Natural killer cell (primary cell): ENCODE data around the gene AQR. TPM values are rescaled to one million over a fixed set of nuclear protein-coding genes. Genes with fewer than 3 reads are reported as not detected.

Source experiments
- ATAC-seq, 3 donors: fragments of 150-1000 bp in 2 of 3; fragments of 200-7000 bp in 1 of 3; cut with Tn5 transposase; 1 replicate in 1 of 3; 2 replicates in 2 of 3; pipeline ENCODE4 v1.10.0; 2021; ENCODE audit warnings: mild to moderate bottlenecking in 2 of 3, moderate library complexity in 2 of 3
- DNase-seq, 2 donors: peaks; one replicate each; pipeline versions ENCODE4 v3.0.0 to v3.0.0-alpha.2; 2013 to 2021; ENCODE audit warnings: mixed read lengths in 1 of 2
- H3K27ac ChIP-seq: one replicate; pipeline ENCODE4 v1.5.1; 2013; ENCODE audit warnings: mild to moderate bottlenecking, low read length
- H3K27me3 ChIP-seq: one replicate; pipeline ENCODE4 v1.6.1; 2013; ENCODE audit warnings: low read length; ENCODE audit not compliant: control insufficient read depth, insufficient read depth
- H3K36me3 ChIP-seq: one replicate; pipeline ENCODE4 v1.6.1; 2013; ENCODE audit warnings: low read length; ENCODE audit not compliant: control insufficient read depth, insufficient read depth
- H3K4me1 ChIP-seq: one replicate; pipeline ENCODE4 v1.6.1; 2013; ENCODE audit warnings: low read length; ENCODE audit not compliant: control insufficient read depth, insufficient read depth
- H3K4me3 ChIP-seq: one replicate; pipeline ENCODE4 v1.5.1; 2013; ENCODE audit warnings: low read length
- H3K9me3 ChIP-seq: one replicate; pipeline ENCODE4 v1.6.1; 2013; ENCODE audit warnings: low read length; ENCODE audit not compliant: control insufficient read depth, insufficient read depth
- H3K27ac Mint-ChIP-seq, 2 donors: one replicate each; pipeline ENCODE4 v1.8.0; 2022; ENCODE audit warnings: mild to moderate bottlenecking in 2 of 2, mixed read lengths in 2 of 2, moderate library complexity in 1 of 2
- H3K27me3 Mint-ChIP-seq, 2 donors: one replicate each; pipeline ENCODE4 v1.8.0; 2022; ENCODE audit warnings: low read depth in 2 of 2, mixed read lengths in 2 of 2
- H3K36me3 Mint-ChIP-seq: one replicate; pipeline ENCODE4 v1.8.0; 2022; ENCODE audit warnings: mixed read lengths
- H3K4me1 Mint-ChIP-seq, 2 donors: one replicate each; pipeline ENCODE4 v1.8.0; 2022; ENCODE audit warnings: mixed read lengths in 2 of 2
- H3K4me3 Mint-ChIP-seq: one replicate; pipeline ENCODE4 v1.8.0; 2022; ENCODE audit warnings: mild to moderate bottlenecking, moderate library complexity, mixed read lengths
- H3K9me3 Mint-ChIP-seq, 2 donors: one replicate each; pipeline ENCODE4 v1.8.0; 2022; ENCODE audit warnings: mixed read lengths in 2 of 2
- WGBS: methylation state at CpG from one replicate; pipeline ENCODE4 v1.1.7; 2013; ENCODE audit warnings: missing lambda C conversion rate; ENCODE audit not compliant: insufficient coverage; 5-methylcytosine and 5-hydroxymethylcytosine counted together
- intact Hi-C: fragments of 100-400 bp; cut with micrococcal nuclease; formaldehyde crosslinking; loops from one replicate; pipeline ENCODE4 v1.14.2; 2022
- total RNA-seq, 4 donors: library from RNA; stranded (reverse); fragments of 120-200 nt in 1 of 4; gene quantifications; one replicate each; pipeline versions ENCODE4 v1.2.3 to v1.2.4, GENCODE V29; 2013 to 2022
- TF ChIP-seq, protein P1 (sequence below): fragments of 200-600 bp; IDR thresholded peaks from one replicate; pipeline ENCODE4 v1.8.0; 2022; ENCODE audit warnings: antibody characterized with exemption

The AQR gene
- total RNA-seq, 3 donors from 2014 or later (not counting 1 experiment from before 2014, with no cell fraction given): 44.8 to 64.4 (median 53.0) TPM

DNA sequence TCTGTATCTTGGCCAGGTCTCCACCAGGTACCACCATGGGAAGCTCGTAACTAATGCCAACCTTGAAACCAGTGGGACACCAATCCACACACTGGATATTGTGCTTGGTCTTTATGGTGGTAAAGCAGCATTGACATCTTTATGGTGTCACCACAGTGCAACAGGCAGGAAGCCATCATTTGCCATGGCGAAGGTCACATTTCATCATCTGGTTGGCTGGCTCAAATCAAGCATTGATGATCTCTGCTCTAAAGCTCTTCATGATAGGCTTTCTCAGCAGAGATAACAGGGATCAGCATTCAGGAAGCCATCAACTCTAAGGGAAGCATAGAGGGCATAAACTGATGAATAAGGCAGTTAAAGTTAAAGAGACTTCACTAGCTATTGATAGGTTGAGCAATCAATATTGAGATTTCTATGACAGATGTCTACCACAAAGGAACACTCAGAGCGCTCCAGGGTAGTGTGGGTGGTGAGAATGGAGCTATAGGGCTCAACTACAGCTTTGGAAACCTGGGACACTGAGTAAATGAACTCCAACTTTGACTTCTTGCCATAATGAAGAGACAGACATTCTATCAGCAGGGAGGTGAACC is 120.1 kb downstream of the AQR start:
- Mint-ChIP-seq H3K4me3 (no peak overlapping the region), H3K9me3 (no peaks in the 10 kb centered on the region), H3K27ac (no peak overlapping the region), H3K4me1 (peaks cover 0 to 2% of the 10 kb centered on the region in 2 donors), H3K36me3 (no peaks in the 10 kb centered on the region), H3K27me3 (no peaks in the 10 kb centered on the region)
- H3K4me1 ChIP-seq: no peaks in the 10 kb centered on the region
- TF ChIP-seq, protein P1, sequence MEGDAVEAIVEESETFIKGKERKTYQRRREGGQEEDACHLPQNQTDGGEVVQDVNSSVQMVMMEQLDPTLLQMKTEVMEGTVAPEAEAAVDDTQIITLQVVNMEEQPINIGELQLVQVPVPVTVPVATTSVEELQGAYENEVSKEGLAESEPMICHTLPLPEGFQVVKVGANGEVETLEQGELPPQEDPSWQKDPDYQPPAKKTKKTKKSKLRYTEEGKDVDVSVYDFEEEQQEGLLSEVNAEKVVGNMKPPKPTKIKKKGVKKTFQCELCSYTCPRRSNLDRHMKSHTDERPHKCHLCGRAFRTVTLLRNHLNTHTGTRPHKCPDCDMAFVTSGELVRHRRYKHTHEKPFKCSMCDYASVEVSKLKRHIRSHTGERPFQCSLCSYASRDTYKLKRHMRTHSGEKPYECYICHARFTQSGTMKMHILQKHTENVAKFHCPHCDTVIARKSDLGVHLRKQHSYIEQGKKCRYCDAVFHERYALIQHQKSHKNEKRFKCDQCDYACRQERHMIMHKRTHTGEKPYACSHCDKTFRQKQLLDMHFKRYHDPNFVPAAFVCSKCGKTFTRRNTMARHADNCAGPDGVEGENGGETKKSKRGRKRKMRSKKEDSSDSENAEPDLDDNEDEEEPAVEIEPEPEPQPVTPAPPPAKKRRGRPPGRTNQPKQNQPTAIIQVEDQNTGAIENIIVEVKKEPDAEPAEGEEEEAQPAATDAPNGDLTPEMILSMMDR: no peak
- no peak for DNase-seq
- H3K27me3 ChIP-seq: no peaks in the 10 kb centered on the region
- H3K4me3 ChIP-seq: no peak overlapping the region
- no peaks in the 10 kb centered on the region for H3K36me3 ChIP-seq
- no peaks in the 10 kb centered on the region for H3K9me3 ChIP-seq
- no peak overlapping the region for H3K27ac ChIP-seq
- intact Hi-C loops: no loop called here
- 100% methylated on average over 3 of the region's 3 CpGs for WGBS
- no peak for ATAC-seq

DNA sequence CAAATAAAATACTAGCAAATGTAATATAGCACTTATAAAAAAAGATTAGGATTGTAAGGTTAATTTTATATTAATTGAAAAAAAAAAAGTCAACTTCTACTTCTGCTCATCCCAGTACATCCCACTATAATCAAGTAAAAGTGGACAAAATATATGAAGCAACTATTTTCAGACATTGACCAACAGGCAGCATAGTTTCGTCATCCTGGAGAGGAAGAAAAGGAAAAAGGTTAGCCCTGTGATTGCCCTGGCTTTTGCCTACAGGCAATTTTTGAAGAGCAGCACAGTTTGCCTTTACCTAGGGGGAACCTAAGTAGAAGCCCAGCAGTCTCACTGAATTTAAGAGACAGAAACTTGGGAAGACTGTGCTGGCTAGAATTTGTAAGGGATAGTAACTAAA is 121.9 kb downstream of the AQR start:
- no peak for DNase-seq
- no peaks in the 10 kb centered on the region for H3K27me3 ChIP-seq
- no peak overlapping the region for H3K27ac ChIP-seq
- no peaks in the 10 kb centered on the region for H3K9me3 Mint-ChIP-seq
- H3K4me3 Mint-ChIP-seq: no peak overlapping the region
- no peaks in the 10 kb centered on the region for H3K36me3 Mint-ChIP-seq
- 90% methylated on average over 1 of the region's 1 CpG for WGBS
- intact Hi-C loops: no loop called here
- no peak overlapping the region for H3K4me3 ChIP-seq
- no peak overlapping the region for H3K27ac Mint-ChIP-seq
- no peaks in the 10 kb centered on the region for H3K36me3 ChIP-seq
- no peaks in the 10 kb centered on the region for H3K27me3 Mint-ChIP-seq
- H3K4me1 Mint-ChIP-seq: no peaks in the 10 kb centered on the region
- H3K9me3 ChIP-seq: no peaks in the 10 kb centered on the region
- TF ChIP-seq, protein P1: no peak
- no peak for ATAC-seq
- no peaks in the 10 kb centered on the region for H3K4me1 ChIP-seq

DNA sequence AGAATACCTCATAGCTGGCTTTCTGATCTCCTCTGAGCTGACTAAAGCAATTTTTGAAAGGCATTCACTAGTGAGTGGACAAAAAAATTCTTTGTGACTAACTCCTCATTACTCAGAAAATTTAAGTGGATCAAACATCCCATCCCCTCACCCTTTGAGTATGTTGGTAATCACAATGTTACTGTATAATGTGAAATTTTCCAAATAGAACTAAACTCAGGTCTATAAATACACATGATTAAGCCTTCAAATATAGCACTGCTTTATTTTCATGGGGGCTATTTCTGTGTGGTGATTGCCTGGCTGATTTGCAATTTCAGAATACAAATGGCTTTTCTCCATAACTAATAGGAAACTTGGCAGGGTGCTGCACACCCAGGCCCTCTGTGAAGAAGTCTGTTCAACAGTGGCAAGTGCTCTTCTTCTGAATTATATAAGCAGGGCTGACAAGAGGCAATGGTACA is 128.2 kb downstream of the AQR start:
- H3K4me3 Mint-ChIP-seq: no peak overlapping the region
- no peak overlapping the region for H3K27ac Mint-ChIP-seq
- Histone ChIP-seq H3K4me3 (no peak overlapping the region), H3K4me1 (no peaks in the 10 kb centered on the region), H3K9me3 (no peaks in the 10 kb centered on the region), H3K27ac (no peak overlapping the region), H3K36me3 (no peaks in the 10 kb centered on the region), H3K27me3 (no peaks in the 10 kb centered on the region)
- intact Hi-C loops: no loop called here
- no peaks in the 10 kb centered on the region for H3K4me1 Mint-ChIP-seq
- no peaks in the 10 kb centered on the region for H3K9me3 Mint-ChIP-seq
- H3K27me3 Mint-ChIP-seq: peaks cover 0 to 5% of the 10 kb centered on the region in 2 donors
- DNase-seq: no peak
- ATAC-seq: no peak
- H3K36me3 Mint-ChIP-seq: no peaks in the 10 kb centered on the region
- TF ChIP-seq, protein P1: no peak

DNA sequence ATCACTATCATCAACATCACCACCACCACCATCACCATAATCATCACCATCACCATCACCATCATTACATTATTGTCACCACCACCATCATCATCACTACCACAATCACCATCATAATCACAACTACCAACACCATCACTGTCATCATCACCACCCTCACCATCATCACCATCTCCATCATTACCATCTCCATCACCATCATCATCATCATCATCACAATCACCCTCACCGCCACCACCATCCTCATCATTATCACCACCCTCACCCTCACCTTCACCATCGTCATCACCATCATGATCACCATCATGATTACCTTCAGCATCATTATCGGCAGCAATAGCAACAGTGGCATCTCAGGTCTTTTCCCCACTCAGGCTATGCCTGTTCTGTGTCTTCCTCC is 131.3 kb downstream of the AQR start:
- TF ChIP-seq, protein P1: no peak
- Histone ChIP-seq H3K27me3 (no peaks in the 10 kb centered on the region), H3K9me3 (no peaks in the 10 kb centered on the region), H3K27ac (no peak overlapping the region), H3K4me3 (no peak overlapping the region), H3K4me1 (no peaks in the 10 kb centered on the region), H3K36me3 (no peaks in the 10 kb centered on the region)
- H3K27ac Mint-ChIP-seq: no peak overlapping the region
- peaks cover 9 to 18% of the 10 kb centered on the region in 2 donors for H3K27me3 Mint-ChIP-seq
- ATAC-seq (no peak), DNase-seq (no peak)
- WGBS: 95% methylated on average over 3 of the region's 3 CpGs
- H3K4me1 Mint-ChIP-seq: no peaks in the 10 kb centered on the region
- intact Hi-C loops: no loop called here
- H3K9me3 Mint-ChIP-seq: peaks cover 0 to 3% of the 10 kb centered on the region in 2 donors
- H3K4me3 Mint-ChIP-seq: no peak overlapping the region
- peaks cover 14% of the 10 kb centered on the region for H3K36me3 Mint-ChIP-seq
